Spinal cord (tissue), 10 donors: ENCODE results near the gene ISX. TPM values are rescaled to one million over a fixed set of nuclear protein-coding genes. Genes with fewer than 3 reads are reported as not detected.

Experiments
- DNase-seq, 6 donors: peaks; one replicate each; pipeline versions ENCODE4 v3.0.0 to v3.0.0-alpha.2; 2013 to 2015; ENCODE audit warnings: low spot score in 6 of 6, low read depth in 4 of 6
- H3K27ac ChIP-seq: one replicate; pipeline ENCODE4 v1.5.1; 2013; ENCODE audit warnings: low read depth, low read length, control low read depth
- H3K27me3 ChIP-seq: one replicate; pipeline ENCODE4 v1.6.1; 2013; ENCODE audit warnings: low read length; ENCODE audit not compliant: control insufficient read depth, insufficient read depth
- H3K36me3 ChIP-seq: one replicate; pipeline ENCODE4 v1.6.1; 2013; ENCODE audit warnings: low read length; ENCODE audit not compliant: control insufficient read depth, insufficient read depth
- H3K4me1 ChIP-seq: one replicate; pipeline ENCODE4 v1.6.1; 2013; ENCODE audit warnings: low read length; ENCODE audit not compliant: control insufficient read depth, insufficient read depth
- H3K4me3 ChIP-seq: one replicate; pipeline ENCODE4 v1.5.1; 2013; ENCODE audit warnings: low read depth, low read length, control low read depth
- H3K9me3 ChIP-seq: one replicate; pipeline ENCODE4 v1.6.1; 2013; ENCODE audit warnings: low read length; ENCODE audit not compliant: control insufficient read depth, insufficient read depth
- WGBS: methylation state at CpG from one replicate; pipeline ENCODE4 v1.1.5; 2013; ENCODE audit warnings: missing lambda C conversion rate; ENCODE audit not compliant: insufficient coverage; 5-methylcytosine and 5-hydroxymethylcytosine counted together
- polyA plus RNA-seq, 2 donors: library from polyadenylated mRNA; unstranded; fragments of 120-200 nt; gene quantifications; one replicate each; pipeline ENCODE4 v1.2.1, GENCODE V29; 2013; ENCODE audit not compliant: insufficient read length in 2 of 2
- total RNA-seq, 2 donors: library from RNA; depleted of rRNA in 1 of 2; stranded (reverse); fragments of 120-200 nt in 1 of 2; fragments of >200 nt in 1 of 2; gene quantifications; one replicate each; pipeline versions ENCODE4 v1.2.3 to v1.2.4, GENCODE V29; 2013 to 2014
- donor health status: healthy.

Gene ISX
- total and polyA plus RNA-seq, 4 donors: not detected

DNA sequence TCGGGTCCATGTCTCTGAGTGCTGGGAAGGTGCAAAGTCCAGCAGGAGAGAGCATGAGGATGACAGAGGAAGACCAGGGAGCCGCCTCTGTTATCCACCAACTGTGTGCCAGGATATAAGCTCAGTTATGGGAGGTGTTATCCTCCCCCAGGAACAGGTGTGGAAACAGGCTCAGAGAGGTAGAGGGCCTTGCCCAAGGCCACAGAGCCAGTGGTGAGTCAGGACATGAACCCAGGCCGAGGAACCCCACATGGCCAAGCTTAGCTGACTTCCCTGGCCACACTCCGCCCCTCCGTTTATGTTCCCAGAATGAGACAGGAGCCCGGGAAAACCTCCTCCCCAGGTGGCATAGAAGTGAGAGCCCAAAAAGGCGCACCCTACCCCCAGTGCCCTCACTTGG is 50.3 kb downstream of the ISX start:
- Histone ChIP-seq H3K4me3 (no peak overlapping the region), H3K27me3 (no peaks in the 10 kb centered on the region), H3K4me1 (no peaks in the 10 kb centered on the region), H3K27ac (no peak overlapping the region), H3K36me3 (no peaks in the 10 kb centered on the region), H3K9me3 (no peaks in the 10 kb centered on the region)
- 90% methylated on average over 6 of the region's 7 CpGs for WGBS
- DNase-seq: no peak

DNA sequence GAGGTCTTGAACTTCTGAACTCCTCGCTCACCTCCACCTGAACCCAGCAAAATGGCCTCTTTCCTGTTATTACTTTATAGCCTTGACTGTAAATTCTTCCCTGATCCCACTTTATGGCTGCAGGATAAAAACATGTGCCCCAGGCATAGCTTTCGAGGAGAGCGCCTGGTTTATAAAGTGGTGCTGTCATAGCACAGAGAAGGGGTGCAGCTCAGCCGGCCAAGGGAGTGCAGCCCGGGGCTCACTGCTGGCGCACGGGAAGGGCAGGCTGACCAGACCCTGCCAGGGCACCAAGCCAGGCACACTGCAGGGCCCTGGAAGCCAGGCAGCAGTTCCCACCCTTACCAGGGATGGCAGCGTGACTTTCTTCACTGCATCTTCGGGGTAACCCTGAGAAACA is 50.9 kb downstream of the ISX start:
- no peak overlapping the region for H3K4me3 ChIP-seq
- 74% methylated on average over 9 of the region's 9 CpGs for WGBS

DNA sequence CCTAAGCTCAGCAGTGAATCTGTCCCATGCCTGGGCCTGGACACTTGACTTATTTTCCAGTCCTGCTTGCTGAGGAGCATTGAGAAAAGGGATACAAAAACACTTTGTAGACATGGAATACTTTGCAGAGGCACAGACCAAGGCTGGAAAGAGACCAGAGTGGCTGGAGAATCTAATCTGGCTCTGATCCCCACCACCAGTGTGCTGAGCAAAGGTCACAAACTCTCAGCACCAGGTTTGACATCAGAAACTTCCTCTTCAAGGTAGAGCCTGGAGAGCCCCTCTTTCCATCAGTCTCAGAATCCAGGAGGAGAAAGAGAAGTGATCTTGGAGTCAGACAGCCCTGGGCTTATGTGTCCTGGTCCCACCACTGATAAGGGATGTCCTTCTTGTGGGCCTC is 53.5 kb downstream of the ISX start:
- Histone ChIP-seq H3K4me3 (no peak overlapping the region), H3K9me3 (no peaks in the 10 kb centered on the region), H3K36me3 (no peaks in the 10 kb centered on the region), H3K4me1 (no peaks in the 10 kb centered on the region), H3K27me3 (no peaks in the 10 kb centered on the region), H3K27ac (no peak overlapping the region)
- no peak for DNase-seq

More for the DNA sequence above, 50.9 kb downstream of the ISX start:
- H3K27me3 ChIP-seq: no peaks in the 10 kb centered on the region
- no peaks in the 10 kb centered on the region for H3K9me3 ChIP-seq
- no peak for DNase-seq
- no peaks in the 10 kb centered on the region for H3K4me1 ChIP-seq
- H3K36me3 ChIP-seq: no peaks in the 10 kb centered on the region
- no peak overlapping the region for H3K27ac ChIP-seq

DNA sequence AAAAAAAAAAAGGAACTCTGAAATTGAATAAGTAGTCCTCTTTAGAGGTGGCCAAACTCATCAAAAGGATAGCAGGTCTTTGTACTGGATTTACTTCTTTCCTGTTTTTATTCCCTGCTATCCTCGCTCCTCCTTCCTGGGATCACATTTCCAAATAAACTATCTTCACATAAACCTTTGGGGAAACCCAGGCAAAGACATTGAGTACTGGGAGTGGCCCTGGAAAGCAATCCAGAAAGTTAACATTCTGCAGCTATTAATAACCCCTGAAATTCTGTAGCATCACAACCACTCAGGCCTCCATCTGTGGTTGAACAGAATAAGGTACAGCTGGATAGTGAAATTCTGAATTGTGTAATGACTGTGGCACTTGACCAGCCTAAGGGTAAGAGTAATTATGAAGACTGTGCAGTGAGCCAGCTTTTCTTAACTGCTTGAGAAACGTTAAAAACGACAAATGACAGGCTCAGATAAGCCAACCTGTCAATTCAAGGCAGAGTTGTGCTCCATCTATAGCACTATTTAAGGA is 58.8 kb downstream of the ISX start:
- Histone ChIP-seq H3K9me3 (no peaks in the 10 kb centered on the region), H3K27me3 (no peaks in the 10 kb centered on the region), H3K36me3 (no peaks in the 10 kb centered on the region), H3K4me3 (no peak overlapping the region), H3K4me1 (no peaks in the 10 kb centered on the region), H3K27ac (no peak overlapping the region)
- DNase-seq: no peak
- WGBS: 40% methylated on average over 1 of the region's 3 CpGs

DNA sequence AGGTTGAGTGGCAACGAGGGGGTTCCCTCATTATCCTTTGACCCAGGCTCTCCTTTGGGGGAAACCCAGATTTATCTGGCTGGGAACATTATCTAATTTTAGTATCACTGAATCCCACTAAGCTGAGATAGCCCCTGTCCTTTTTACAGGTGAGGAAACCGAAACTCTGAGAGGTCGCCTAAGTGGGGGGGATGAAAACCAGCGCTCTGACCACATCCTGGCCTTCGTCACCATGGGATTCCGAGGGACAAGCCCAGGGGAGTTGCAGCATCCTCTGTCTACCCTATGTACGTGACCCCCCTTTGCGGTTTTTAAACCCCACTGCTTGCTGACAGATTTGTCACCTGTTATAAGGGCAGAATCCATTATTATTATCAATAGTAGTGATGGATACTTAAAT is 61.0 kb downstream of the ISX start:
- Histone ChIP-seq H3K27ac (no peak overlapping the region), H3K36me3 (no peaks in the 10 kb centered on the region), H3K4me3 (no peak overlapping the region), H3K9me3 (no peaks in the 10 kb centered on the region), H3K27me3 (no peaks in the 10 kb centered on the region), H3K4me1 (no peaks in the 10 kb centered on the region)
- 85% methylated on average over 6 of the region's 8 CpGs for WGBS
- DNase-seq: no peak

DNA sequence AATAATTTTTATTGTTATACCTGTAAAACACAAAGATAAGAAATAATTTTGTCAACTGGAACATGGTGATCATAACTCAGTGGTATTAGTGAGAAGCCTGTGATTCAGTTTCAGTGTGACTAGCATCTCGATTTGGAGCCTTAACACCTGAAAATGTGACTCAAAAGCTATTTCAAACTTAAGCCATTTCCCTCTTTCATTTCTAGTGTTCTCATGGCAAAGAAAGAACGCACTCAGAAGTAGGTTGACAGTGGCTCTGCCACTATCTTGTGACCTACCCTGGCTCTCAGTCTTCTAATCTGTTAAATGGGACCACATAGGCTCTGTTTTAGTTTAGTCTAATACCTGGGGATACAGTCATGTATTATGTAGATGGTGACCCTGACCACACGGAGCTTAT is 62.7 kb downstream of the ISX start:
- Histone ChIP-seq H3K4me1 (no peaks in the 10 kb centered on the region), H3K9me3 (no peaks in the 10 kb centered on the region), H3K4me3 (no peak overlapping the region), H3K27ac (no peak overlapping the region), H3K36me3 (no peaks in the 10 kb centered on the region), H3K27me3 (no peaks in the 10 kb centered on the region)
- no peak for DNase-seq
- 86% methylated on average over 1 of the region's 3 CpGs for WGBS

DNA sequence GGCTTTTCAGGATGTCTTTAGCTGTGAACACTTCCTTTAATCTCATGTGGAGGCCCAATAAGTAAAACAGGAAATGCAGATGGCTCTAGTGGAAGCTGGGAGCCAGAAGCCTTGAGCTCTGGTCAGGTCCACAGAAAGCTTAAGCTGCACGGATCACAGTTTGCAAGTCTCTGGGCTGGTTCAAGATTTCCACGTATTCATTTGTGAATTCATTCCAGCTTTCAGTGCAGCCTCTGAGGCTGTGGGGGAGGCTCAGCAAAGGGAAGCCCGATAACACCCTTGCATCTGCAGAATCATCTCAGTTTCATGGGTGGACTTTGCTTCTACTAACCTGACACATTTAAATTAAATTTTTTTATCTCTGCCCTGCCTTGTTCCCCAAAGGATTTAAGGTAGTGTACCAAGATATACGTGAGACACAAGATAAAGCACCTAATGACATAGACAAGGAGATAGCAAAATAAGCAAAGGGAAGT is 65.6 kb downstream of the ISX start:
- Histone ChIP-seq H3K4me3 (no peak overlapping the region), H3K27me3 (peaks cover 3% of the 10 kb centered on the region)
- WGBS: 36% methylated on average over 2 of the region's 4 CpGs

DNA sequence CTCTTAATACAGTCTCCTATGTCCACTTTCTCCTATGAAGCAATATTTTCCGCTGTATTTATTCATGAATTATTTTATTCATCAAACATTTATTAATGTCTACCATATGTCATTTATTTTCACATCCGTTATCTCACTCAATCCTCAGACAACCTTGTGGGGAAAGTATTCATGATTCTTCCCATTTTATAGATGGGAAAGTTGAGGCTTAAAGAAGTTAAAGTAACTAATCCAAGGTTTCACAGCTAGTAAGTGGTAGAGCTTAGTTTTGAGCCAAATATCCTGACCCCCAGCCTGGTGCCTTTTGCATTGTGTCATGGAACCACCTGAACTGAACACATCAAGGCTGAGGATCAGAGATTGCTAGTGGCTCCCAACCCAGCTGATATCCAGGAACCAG is 66.6 kb downstream of the ISX start:
- Histone ChIP-seq H3K9me3 (no peaks in the 10 kb centered on the region), H3K36me3 (no peaks in the 10 kb centered on the region), H3K4me3 (no peak overlapping the region), H3K27ac (no peak overlapping the region), H3K27me3 (peaks cover 3% of the 10 kb centered on the region), H3K4me1 (peaks cover 6% of the 10 kb centered on the region)
- DNase-seq: no peak
- no CpG with 5 or more reads among the region's 2 CpGs for WGBS

More for the DNA sequence above, 65.6 kb downstream of the ISX start:
- Histone ChIP-seq H3K36me3 (no peaks in the 10 kb centered on the region), H3K27ac (no peak overlapping the region), H3K9me3 (no peaks in the 10 kb centered on the region), H3K4me1 (peaks cover 6% of the 10 kb centered on the region)
- DNase-seq: no peak

DNA sequence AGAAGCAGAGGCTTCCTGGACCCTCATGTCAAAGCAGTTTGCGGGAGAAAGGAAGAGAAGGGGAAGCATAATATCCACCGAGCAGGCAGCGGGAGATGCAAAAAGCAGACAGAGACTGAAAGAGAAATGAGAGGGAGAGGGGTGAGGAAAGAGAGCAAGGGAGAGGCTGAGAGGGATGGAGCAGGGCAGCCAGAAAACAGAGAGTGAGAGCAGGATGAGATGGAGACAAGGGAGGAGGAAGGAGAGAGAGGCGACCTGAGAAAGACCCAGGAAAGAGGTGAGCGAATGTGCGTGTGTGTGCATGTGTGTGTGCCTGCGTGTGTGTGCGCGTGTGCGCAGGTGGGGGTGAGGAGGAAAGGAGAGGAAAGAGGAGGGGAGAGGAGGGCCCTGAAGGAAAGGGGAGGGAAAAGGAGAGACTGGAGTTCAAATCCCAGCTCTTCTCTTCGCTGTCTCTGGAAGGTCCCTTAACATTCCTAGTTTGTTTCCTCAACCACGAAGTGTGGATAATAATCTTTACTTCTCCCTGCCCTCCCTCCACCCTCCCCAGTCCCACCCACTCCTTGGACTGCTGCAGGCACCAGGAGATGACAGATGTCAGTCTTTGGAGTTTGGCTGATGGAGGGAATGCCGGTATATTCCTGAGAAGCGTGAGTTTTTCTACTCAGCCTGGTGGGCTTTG is 67.9 kb downstream of the ISX start:
- no peaks in the 10 kb centered on the region for H3K9me3 ChIP-seq
- peaks cover 3% of the 10 kb centered on the region for H3K27me3 ChIP-seq
- no peaks in the 10 kb centered on the region for H3K36me3 ChIP-seq
- DNase-seq: no peak
- H3K4me3 ChIP-seq: no peak overlapping the region
- WGBS: 69% methylated on average over 12 of the region's 14 CpGs
- no peak overlapping the region for H3K27ac ChIP-seq
- peaks cover 6% of the 10 kb centered on the region for H3K4me1 ChIP-seq

DNA sequence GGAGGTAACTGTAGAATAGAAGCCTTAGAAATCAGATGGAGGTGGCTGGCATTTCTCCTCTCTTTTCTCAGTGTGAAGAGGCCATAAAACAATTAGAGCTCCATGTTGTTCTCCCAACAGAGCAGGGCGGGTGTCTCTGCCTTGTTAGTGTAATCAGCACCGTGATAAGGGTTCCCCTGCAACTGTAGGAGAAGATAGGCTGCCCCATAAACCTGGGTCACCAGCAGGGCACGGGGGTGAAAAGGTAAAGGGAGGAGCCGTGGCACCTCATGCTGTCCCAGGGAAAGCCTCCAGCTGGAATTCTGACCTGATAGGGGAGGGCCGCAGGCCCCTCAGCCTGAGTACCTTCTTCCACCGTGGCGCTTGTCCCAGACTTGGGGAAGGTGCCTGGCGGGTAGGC is 68.7 kb downstream of the ISX start:
- no peaks in the 10 kb centered on the region for H3K36me3 ChIP-seq
- peaks cover 6% of the 10 kb centered on the region for H3K4me1 ChIP-seq
- no peaks in the 10 kb centered on the region for H3K9me3 ChIP-seq
- H3K4me3 ChIP-seq: no peak overlapping the region
- peaks cover 3% of the 10 kb centered on the region for H3K27me3 ChIP-seq
- WGBS: 38% methylated on average over 8 of the region's 8 CpGs
- no peak overlapping the region for H3K27ac ChIP-seq
- no peak for DNase-seq
